Measurements from ENCODE around the gene PHF3.
"Not testable (repeated sequence)": the region's sequence is repeated elsewhere in the genome, so short reads cannot be mapped to it uniquely, and the experiment has no call there.

Gene PHF3

DNA sequence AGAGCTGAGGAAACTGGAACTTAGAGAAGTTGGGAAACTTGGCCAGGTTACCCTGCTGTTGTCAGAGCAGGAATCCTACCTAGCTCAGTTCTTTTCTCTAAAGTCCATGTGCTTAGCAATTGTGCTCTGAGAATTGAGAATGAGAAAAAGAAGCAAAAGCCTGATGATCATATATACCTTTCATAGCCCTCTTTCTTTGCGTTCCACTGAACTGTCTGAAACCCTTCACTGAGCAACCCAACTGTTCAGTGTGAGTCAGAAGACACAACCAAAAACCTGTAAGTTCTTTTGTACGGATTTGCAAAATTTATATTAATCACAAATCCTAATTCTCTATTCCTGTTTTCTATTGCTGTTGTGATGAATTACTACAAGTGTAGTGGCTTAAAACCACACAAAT, 80.6 kb downstream of the PHF3 start:
- no peak for FAIRE-seq

DNA sequence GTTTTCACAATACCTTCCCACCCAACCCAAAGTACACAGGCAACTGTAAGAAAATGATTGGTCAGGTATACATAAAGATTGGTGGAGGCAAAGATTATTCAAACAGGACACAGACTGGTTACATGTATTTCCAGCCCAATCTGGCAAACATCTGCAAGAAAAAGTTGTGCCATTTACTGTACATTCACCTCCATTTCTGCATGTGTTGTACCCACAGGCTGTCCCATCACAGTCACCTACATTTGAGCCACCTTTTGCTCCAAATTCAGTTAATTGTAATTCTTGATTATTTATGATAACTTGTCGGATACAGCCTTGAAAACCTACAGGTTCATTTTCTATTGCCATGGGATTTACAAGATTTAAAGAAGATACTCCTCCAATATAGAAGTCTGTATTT, 85.6 kb downstream of the PHF3 start:
- no peak for FAIRE-seq

DNA sequence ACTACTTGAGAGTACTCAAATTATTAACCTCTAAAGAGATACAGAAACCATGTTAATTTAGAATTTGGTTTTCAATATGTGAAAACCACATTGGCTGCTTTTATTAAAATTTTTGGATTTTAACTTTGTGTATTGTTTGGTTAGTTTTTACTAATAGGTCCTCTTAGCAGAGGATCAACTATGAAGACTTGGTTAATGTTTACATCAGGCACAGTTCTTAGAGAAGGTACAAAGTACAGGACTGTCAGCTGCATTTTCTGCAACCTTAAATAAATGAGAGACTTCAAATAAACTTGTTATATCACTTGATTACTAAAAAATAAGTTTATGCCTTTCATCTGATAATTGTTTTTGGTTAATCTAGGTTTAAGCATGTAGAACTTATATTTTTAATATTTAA, 89.1 kb downstream of the PHF3 start:
- no peak for FAIRE-seq

- no peak for FAIRE-seq
Observed at GRCh38 chr6:63730311-63730710, 94.7 kb downstream of the PHF3 start.

DNA sequence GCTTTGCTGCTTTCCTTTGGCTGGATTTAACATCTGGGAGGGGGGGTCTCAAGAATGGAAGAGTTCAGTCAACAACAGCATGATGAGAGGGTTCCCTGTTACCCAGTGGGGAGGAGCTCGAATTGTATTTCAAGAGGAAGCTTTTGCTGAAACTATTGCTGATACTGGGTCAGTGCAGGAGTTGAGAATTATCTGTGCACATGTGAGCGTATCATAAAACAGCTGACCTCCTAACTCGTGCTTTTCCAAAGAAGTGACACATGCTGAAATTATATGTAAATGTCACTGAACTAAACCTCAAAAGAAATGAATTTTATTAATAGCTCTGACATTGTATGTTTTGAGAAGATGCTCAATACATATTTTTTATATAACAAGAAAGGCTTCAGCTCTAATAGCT, 96.3 kb downstream of the PHF3 start:
- FAIRE-seq: no peak

DNA sequence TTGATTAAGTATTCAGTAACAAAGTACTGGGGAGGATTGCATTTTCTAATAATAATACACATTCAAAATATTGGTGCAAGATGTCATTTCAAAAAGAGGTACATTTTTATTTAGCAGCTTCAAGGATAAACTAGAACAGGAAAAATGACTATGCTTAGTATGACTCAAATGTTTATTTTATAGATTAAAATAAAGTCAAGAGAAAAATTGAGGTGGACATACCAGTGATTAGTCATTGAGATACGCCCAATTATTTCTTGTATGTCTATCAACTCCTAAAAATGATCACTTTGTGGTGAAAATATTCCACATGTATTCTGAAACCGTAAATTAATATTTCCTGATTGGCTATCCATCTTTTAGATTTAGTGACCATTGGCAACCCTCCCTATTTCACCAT, 96.7 kb downstream of the PHF3 start:
- no peak for FAIRE-seq

DNA sequence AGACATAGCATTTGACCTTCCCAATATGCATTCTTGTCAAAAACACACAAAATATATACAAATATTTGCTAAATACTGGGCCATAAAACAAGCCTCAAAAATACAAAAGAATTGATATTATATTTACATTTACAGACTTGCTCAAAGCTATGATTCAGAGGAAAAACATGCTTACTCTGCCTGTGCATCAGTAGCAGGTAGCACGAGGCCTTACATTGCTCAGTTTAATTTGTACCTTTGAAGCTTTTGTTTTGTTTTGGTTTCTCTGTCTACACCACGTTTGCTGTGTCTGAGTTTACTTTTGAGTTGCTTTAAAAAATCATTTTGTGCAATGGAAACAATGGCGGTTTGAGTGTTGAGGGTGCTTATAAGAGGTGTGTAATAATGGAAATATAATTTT, 99.3 kb downstream of the PHF3 start:
- no peak for FAIRE-seq

DNA sequence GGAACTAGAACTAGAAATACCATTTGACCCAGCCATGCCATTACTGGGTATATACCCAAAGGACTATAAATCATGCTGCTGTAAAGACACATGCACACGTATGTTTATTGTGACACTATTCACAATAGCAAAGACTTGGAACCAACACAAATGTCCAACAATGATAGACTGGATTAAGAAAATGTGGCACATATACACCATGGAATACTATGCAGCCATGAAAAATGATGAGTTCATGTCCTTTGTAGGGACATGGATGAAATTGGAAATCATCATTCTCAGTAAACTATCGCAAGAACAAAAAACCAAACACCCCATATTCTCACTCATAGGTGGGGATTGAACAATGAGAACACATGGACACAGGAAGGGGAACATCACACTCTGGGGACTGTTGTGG, 102.6 kb downstream of the PHF3 start:
- FAIRE-seq: not testable (repeated sequence)

GRCh38 chr6:63739094-63739687, 103.6 kb downstream of the PHF3 start:
- no peak for FAIRE-seq

GRCh38 chr6:63740709-63741108, 105.1 kb downstream of the PHF3 start:
- FAIRE-seq: no peak

- no peak for FAIRE-seq
Observed at GRCh38 chr6:63742060-63742459, 106.5 kb downstream of the PHF3 start.

GRCh38 chr6:63743691-63744090, 108.1 kb downstream of the PHF3 start:
- no peak for FAIRE-seq

GRCh38 chr6:63744810-63745209, 109.2 kb downstream of the PHF3 start:
- FAIRE-seq: no peak

DNA sequence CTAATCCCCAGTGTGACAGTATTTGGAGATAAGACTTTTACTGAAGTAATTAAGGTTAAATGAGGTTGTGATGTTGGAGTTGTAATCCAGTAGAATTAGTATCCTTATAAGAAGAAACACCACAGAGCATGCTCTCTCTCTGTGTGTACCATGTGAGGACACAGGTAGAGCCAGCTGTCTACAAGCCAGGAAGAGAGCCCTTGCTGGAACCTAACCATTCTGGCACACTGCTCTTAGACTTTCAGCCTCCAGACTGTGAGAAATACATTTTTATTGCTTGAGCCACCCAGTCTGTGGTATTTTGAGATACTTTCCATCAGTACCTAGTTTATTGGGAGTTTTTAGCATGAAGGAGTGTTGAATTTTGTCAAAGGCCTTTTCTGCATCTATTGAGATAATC, 110.2 kb downstream of the PHF3 start:
- FAIRE-seq: no peak

DNA sequence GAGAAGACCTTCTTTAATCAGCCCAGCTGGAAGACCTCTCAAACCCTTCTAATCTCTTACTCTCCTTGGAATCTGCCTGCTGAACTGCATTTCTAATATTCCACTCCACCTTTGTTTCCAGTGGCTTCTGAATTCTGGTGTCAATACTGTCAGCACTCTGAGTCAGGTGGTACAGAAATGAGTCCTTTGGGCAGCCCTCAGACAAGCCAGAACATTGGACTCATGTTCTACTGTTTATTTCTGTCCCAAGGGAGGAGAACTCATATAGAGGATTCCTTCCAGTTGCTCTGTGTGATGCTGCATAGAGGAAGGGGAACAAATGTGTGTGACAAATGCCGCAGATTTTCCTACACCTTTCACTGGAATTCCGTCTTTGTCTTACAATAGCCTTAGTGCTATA, 114.8 kb downstream of the PHF3 start:
- no peak for FAIRE-seq

- FAIRE-seq: not testable (repeated sequence)
Observed at GRCh38 chr6:63757275-63757674, 121.7 kb downstream of the PHF3 start.

GRCh38 chr6:63757826-63758225, 122.2 kb downstream of the PHF3 start:
- FAIRE-seq: no peak

DNA sequence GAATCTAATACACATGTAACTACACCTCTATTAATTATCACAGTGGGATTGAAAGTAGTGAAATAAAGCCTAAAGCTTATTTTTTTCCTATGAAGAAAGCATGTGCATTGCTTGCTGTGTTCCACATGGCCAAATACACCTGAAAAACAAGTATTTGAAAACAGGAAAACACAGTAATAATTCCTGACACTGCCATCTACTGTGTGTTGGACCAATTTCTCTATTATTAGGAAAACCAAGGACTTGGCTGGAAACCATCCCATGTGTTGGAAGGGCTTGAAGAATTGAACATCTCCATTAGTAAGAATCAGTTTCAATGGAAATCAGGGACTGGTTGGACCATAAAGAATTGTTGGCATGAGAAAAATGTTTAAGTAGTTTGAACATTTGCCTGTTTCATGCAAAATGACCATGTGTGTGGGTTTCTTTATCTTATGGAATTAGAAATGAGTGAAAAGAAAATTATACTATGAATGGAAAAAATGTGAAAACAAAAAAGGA, 124.1 kb downstream of the PHF3 start:
- no peak for FAIRE-seq

GRCh38 chr6:63760199-63760598, 124.6 kb downstream of the PHF3 start:
- FAIRE-seq: no peak

GRCh38 chr6:63764318-63764916, 128.8 kb downstream of the PHF3 start:
- FAIRE-seq: peak; percentile 97

Data from TTC549 (cell line).